Fibroblast of skin of left biceps (primary cell): ENCODE measurements around the gene ZBTB16.

Experiments used
- DNase-seq, 2 experiments: peaks; one replicate each; pipeline ENCODE4 v3.0.0-alpha.2; 2013; ENCODE audit warnings: low read depth in 2 of 2

The ZBTB16 gene

DNA sequence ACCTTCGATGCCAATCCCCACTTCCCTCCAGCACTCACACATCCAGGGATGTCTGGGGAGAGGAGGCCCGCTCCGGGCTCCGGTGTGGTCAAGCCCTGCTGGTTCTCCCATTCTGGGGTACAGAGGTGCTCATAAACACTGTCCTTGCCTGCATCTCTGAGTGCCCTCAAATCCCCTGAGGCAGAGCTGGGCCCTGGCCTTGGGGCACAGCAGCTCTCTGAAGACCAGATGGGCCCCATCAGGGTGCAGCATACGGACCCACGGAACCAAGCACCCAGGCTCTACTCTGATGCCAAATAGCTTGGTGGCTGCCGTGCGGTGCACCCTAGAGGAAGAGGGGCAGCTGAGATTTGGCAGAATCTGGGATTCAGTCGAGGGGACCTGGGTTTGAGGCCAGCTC lies 201.0 kb downstream of the ZBTB16 start:
- DNase-seq = no peak

- no peak for DNase-seq
These were observed 202.3 kb downstream of the ZBTB16 start for GRCh38 chr11:114261791-114262190.

GRCh38 chr11:114262681-114263512 lies 203.4 kb downstream of the ZBTB16 start:
- DNase-seq = peak in 1 of 2 experiments; percentile 15

DNA sequence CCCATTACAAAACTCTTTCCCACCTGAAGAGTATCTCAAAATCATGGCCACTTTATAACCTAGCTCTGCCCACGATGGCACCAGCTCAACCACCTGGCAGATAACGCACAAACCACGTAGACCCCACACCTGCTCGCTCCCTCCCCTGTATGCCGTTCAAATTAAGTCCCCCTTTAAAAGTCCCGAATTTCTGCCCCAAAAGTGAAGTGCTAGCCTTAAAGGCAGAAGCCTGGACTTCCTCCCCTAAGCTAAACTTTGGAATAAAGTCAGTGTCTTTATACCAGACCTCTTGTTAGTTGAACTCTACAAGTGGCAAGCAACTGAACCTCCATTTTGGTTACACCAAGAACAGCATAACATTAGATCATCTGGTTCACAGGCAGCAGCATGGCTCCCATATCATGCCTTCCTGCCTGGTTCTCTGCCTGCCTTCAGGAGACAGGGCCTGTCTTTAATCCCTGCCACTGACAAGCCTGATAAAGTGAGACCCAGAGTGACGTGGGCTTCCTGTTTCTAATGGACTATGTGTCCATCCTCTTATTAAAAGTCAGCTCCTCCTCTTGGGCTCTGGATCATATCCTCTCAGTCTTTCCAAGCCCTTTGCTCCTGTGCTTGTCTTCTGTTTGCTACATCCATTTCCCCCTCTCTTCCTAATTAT lies 204.1 kb downstream of the ZBTB16 start:
- DNase-seq = no peak

GRCh38 chr11:114264381-114264780 lies 204.9 kb downstream of the ZBTB16 start:
- DNase-seq = no peak

GRCh38 chr11:114265122-114265878 lies 205.8 kb downstream of the ZBTB16 start:
- no peak for DNase-seq

GRCh38 chr11:114269498-114269897 lies 210.0 kb downstream of the ZBTB16 start:
- no peak for DNase-seq

DNA sequence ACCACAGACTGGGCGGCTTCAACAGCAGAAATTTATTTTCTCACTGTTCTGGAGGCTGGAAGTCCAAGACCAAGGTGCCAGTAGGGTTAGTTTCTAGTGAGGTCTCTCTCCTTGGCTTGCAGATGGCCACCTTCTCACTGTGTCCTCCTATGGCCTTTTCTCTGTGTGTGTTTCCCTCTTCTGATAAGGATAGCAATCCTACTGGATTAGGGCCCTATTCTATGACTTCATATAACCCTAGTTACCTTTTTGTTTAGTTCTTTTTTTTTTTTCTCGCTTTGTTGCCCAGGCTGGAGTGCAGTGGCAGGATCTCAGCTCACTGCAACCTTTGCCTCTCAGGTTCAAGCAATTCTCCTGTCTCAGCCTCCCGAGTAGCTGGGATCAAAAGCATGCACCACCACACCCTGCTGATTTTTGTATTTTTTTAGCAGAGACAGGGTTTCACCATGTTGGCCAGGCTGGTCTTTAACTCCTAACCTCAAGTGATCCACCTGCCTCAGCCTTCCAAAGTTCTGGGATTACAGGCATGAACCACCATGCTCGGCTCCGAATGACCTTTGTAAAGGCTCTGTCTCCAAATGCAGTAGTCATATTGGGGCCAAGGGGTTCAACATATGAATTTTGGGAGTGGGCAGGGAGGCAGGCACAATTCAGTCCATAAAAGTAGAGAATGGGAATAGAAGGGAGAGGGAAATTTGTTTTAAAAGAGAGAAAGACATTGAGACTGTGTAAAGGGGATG lies 211.2 kb downstream of the ZBTB16 start:
- no peak for DNase-seq

DNA sequence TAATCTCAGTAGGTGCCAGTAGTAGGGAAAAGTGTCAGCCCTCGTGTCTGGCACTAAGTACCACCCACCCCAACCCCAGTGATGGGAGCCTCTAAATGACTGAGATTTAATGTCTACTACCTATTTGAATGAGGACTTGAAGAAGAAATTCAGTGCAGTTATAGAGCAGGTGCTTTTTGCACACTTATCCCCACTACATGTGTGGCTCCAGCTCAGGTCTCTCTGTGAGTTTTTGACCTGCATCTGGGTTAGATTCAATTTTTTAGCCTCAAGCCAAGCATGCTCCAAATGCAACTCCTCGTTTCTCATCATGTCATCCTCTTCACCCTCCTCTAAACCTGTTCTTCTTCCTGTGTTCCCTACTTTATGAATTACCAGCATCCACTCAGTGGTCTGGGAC lies 211.8 kb downstream of the ZBTB16 start:
- DNase-seq = no peak

- no peak for DNase-seq
These were observed 212.8 kb downstream of the ZBTB16 start for GRCh38 chr11:114272311-114272710.

GRCh38 chr11:114273071-114273470 lies 213.6 kb downstream of the ZBTB16 start:
- no peak for DNase-seq

- DNase-seq = no peak
These were observed 214.6 kb downstream of the ZBTB16 start for GRCh38 chr11:114273890-114274635.

GRCh38 chr11:114274637-114275036 lies 215.1 kb downstream of the ZBTB16 start:
- DNase-seq = no peak

- DNase-seq = no peak
These were observed 215.8 kb downstream of the ZBTB16 start for GRCh38 chr11:114275280-114275679.

DNA sequence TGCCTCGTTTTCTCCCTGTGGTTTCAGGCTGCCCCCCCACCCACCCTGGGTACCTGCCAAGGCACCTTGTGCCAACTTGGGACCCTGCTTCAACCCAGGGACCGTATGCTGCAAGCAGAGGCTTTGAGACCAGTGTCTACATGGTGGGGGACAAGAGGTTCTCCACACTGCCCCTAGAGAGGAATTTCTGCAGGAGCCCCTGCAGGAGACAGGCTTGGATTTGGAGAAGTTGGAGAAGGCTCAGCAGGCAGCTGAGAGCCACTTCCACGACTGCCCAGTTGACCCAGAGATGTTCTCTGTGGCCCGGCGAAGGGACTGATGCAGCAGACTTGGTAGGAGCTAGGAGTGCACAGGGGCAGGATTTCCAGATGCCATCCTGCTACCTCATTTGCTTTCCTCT lies 216.6 kb downstream of the ZBTB16 start:
- DNase-seq = no peak

DNA sequence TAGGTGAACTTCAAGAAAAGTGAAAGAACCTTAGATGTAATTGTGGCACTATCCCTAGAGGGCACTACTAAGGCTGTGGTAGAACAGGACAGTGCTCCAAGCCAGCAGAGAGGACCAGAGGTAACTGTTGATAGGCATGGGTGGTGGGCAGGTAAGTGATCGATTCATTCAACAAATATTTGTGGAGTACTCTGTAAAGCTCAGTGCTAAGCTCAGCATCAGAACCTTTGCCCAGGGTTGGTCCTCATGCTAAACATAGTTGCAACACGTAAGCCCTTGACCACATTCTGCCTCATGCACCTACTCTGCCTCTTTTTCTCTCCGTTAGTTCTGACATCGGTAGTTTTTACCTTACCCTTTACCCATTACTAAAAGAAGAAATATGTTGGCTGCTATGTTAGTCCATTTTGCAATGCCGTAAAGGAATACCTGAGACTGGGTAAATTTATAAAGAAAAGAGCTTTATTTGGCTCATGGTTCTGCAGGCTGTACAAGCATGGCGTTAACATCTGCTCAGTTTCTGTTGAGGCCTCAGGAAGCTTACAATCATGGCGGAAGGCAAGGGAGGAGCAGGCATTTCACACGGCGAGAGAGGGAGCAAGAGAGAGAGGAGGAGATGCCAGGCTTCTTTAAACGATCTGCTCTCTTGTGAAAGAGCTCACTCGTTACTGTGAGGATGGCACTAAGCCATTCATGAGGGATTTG lies 218.3 kb downstream of the ZBTB16 start:
- no peak for DNase-seq

GRCh38 chr11:114278342-114279065 lies 219.0 kb downstream of the ZBTB16 start:
- no peak for DNase-seq

DNA sequence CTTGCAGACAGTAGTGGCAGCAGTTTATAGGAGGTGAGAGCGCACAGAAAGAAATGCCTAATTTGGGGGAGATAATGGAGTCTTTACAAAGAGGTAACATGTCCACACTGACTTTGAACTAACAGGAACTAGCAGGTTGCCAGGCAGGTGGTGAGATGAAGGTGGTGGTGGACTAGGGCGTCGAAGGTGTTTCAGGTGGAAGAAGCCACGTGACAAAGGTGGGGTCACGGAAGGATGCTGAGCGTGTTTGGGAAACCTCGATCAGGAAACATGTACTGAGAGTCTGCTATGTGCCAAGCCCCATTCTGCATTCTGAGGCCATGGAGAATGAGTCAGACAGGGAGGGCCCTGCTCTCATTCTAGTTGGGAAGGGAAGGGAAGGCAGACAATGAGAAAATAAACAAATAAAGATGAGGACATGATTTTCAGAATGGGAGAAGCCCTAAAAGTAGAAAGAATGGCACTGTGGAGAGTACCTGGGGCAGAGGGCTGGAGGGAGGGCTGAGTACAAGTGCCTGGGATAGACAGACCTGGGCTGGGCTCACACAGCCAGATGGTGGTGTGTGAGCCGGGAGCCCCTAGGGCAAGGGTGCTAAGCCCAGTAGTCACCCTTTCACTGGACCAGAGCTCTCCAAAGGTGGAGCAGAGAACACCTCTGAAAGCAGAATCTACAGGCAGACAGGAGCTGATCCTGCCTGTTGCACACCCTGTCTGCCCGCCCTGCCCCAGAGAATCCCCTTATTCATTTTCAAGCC lies 220.5 kb downstream of the ZBTB16 start:
- DNase-seq = no peak

DNA sequence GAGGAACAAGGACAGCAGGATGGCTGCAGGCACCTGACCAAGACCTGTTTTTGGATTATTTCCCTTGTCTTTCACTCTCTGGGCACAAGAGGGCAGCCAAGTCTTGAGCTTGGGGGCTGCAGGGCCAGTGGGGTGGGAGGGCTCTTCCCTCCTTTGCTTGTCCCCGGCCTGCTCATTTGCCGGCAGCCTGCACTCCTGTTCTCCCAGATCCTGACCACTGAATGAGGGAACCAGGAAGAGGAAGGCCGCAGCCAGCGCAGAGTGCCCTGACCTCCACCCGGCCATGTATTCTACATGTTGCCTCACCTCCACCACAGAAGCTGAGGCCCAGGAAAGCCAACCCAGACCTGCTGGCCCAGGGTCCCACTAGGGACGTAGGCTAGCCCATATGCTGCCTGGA lies 221.2 kb downstream of the ZBTB16 start:
- peak; percentile 59 to 62 for DNase-seq
